Measurements from ENCODE around the gene NHERF1. TPM values are rescaled to one million over a fixed set of nuclear protein-coding genes. Genes with fewer than 3 reads are reported as not detected.

Gene NHERF1
- total RNA-seq, 1 donor from 2014 or later = 5.2 TPM

- Histone ChIP-seq H3K36me3 (ENCODE audit: control insufficient read depth in 3 of 3, insufficient read depth in 3 of 3, low read length in 3 of 3) (peaks cover 45 to 57% (median 53%) of the 10 kb centered on the region in 3 donors), H3K9me3 (ENCODE audit: control insufficient read depth in 3 of 3, low read length in 3 of 3) (no peaks in the 10 kb centered on the region), H3K27me3 (ENCODE audit: control insufficient read depth in 3 of 3, insufficient read depth in 3 of 3, low read length in 3 of 3) (no peaks in the 10 kb centered on the region), H3K4me1 (ENCODE audit: control insufficient read depth in 3 of 3, insufficient read depth in 3 of 3, low read length in 3 of 3) (peaks cover 0 to 3% (median 0%) of the 10 kb centered on the region in 3 donors), H3K9ac (ENCODE audit: low read depth in 1 of 3, low read length in 3 of 3) (no peak overlapping the region), H3K27ac (ENCODE audit: low read depth, low read length) (no peak overlapping the region), H3K4me3 (ENCODE audit: low read length in 3 of 3) (no peak overlapping the region)
These were observed 44.2 kb downstream of the NHERF1 start for GRCh38 chr17:74792586-74793105.

GRCh38 chr17:74795327-74796020 is 47.0 kb downstream of the NHERF1 start:
- H3K4me3 ChIP-seq (ENCODE audit: low read length in 3 of 3) = no peak overlapping the region
- peaks cover 57 to 65% (median 60%) of the 10 kb centered on the region in 3 donors for H3K36me3 ChIP-seq (ENCODE audit: control insufficient read depth in 3 of 3, insufficient read depth in 3 of 3, low read length in 3 of 3)
- no peaks in the 10 kb centered on the region for H3K9me3 ChIP-seq (ENCODE audit: control insufficient read depth in 3 of 3, low read length in 3 of 3)
- peaks cover 0 to 6% (median 0%) of the 10 kb centered on the region in 3 donors for H3K4me1 ChIP-seq (ENCODE audit: control insufficient read depth in 3 of 3, insufficient read depth in 3 of 3, low read length in 3 of 3)
- H3K9ac ChIP-seq (ENCODE audit: low read depth in 1 of 3, low read length in 3 of 3) = no peak overlapping the region
- no peaks in the 10 kb centered on the region for H3K27me3 ChIP-seq (ENCODE audit: control insufficient read depth in 3 of 3, insufficient read depth in 3 of 3, low read length in 3 of 3)
- no peak overlapping the region for H3K27ac ChIP-seq (ENCODE audit: low read depth, low read length)

GRCh38 chr17:74796211-74796610 is 47.8 kb downstream of the NHERF1 start:
- Histone ChIP-seq H3K9me3 (ENCODE audit: control insufficient read depth in 3 of 3, low read length in 3 of 3) (no peaks in the 10 kb centered on the region), H3K27me3 (ENCODE audit: control insufficient read depth in 3 of 3, insufficient read depth in 3 of 3, low read length in 3 of 3) (no peaks in the 10 kb centered on the region), H3K4me3 (ENCODE audit: low read length in 3 of 3) (no peak overlapping the region), H3K36me3 (ENCODE audit: control insufficient read depth in 3 of 3, insufficient read depth in 3 of 3, low read length in 3 of 3) (peaks cover 61 to 68% (median 62%) of the 10 kb centered on the region in 3 donors), H3K4me1 (ENCODE audit: control insufficient read depth in 3 of 3, insufficient read depth in 3 of 3, low read length in 3 of 3) (peaks cover 0 to 6% (median 0%) of the 10 kb centered on the region in 3 donors), H3K27ac (ENCODE audit: low read depth, low read length) (no peak overlapping the region), H3K9ac (ENCODE audit: low read depth in 1 of 3, low read length in 3 of 3) (no peak overlapping the region)

- no peak overlapping the region for H3K9ac ChIP-seq (ENCODE audit: low read depth in 1 of 3, low read length in 3 of 3)
- H3K4me1 ChIP-seq (ENCODE audit: control insufficient read depth in 3 of 3, insufficient read depth in 3 of 3, low read length in 3 of 3) = peaks cover 0 to 4% (median 0%) of the 10 kb centered on the region in 3 donors
- H3K4me3 ChIP-seq (ENCODE audit: low read length in 3 of 3) = no peak overlapping the region
- H3K9me3 ChIP-seq (ENCODE audit: control insufficient read depth in 3 of 3, low read length in 3 of 3) = no peaks in the 10 kb centered on the region
- H3K27me3 ChIP-seq (ENCODE audit: control insufficient read depth in 3 of 3, insufficient read depth in 3 of 3, low read length in 3 of 3) = no peaks in the 10 kb centered on the region
- peaks cover 63 to 71% (median 65%) of the 10 kb centered on the region in 3 donors for H3K36me3 ChIP-seq (ENCODE audit: control insufficient read depth in 3 of 3, insufficient read depth in 3 of 3, low read length in 3 of 3)
- no peak overlapping the region for H3K27ac ChIP-seq (ENCODE audit: low read depth, low read length)
These were observed 48.4 kb downstream of the NHERF1 start for GRCh38 chr17:74796866-74797265.

GRCh38 chr17:74797824-74798223 is 49.4 kb downstream of the NHERF1 start:
- Histone ChIP-seq H3K27me3 (ENCODE audit: control insufficient read depth in 3 of 3, insufficient read depth in 3 of 3, low read length in 3 of 3) (no peaks in the 10 kb centered on the region), H3K4me3 (ENCODE audit: low read length in 3 of 3) (no peak overlapping the region), H3K4me1 (ENCODE audit: control insufficient read depth in 3 of 3, insufficient read depth in 3 of 3, low read length in 3 of 3) (peaks cover 0 to 4% (median 0%) of the 10 kb centered on the region in 3 donors), H3K36me3 (ENCODE audit: control insufficient read depth in 3 of 3, insufficient read depth in 3 of 3, low read length in 3 of 3) (peaks cover 61 to 67% (median 63%) of the 10 kb centered on the region in 3 donors), H3K9ac (ENCODE audit: low read depth in 1 of 3, low read length in 3 of 3) (no peak overlapping the region), H3K9me3 (ENCODE audit: control insufficient read depth in 3 of 3, low read length in 3 of 3) (no peaks in the 10 kb centered on the region), H3K27ac (ENCODE audit: low read depth, low read length) (no peak overlapping the region)

GRCh38 chr17:74798239-74798707 is 49.8 kb downstream of the NHERF1 start:
- Histone ChIP-seq H3K9me3 (ENCODE audit: control insufficient read depth in 3 of 3, low read length in 3 of 3) (no peaks in the 10 kb centered on the region), H3K4me1 (ENCODE audit: control insufficient read depth in 3 of 3, insufficient read depth in 3 of 3, low read length in 3 of 3) (peaks cover 0 to 4% (median 0%) of the 10 kb centered on the region in 3 donors), H3K4me3 (ENCODE audit: low read length in 3 of 3) (no peak overlapping the region), H3K27me3 (ENCODE audit: control insufficient read depth in 3 of 3, insufficient read depth in 3 of 3, low read length in 3 of 3) (no peaks in the 10 kb centered on the region), H3K9ac (ENCODE audit: low read depth in 1 of 3, low read length in 3 of 3) (no peak overlapping the region), H3K36me3 (ENCODE audit: control insufficient read depth in 3 of 3, insufficient read depth in 3 of 3, low read length in 3 of 3) (peaks cover 58 to 67% (median 58%) of the 10 kb centered on the region in 3 donors), H3K27ac (ENCODE audit: low read depth, low read length) (no peak overlapping the region)

GRCh38 chr17:74799097-74799496 is 50.7 kb downstream of the NHERF1 start:
- Histone ChIP-seq H3K4me1 (ENCODE audit: control insufficient read depth in 3 of 3, insufficient read depth in 3 of 3, low read length in 3 of 3) (peaks cover 0 to 4% (median 0%) of the 10 kb centered on the region in 3 donors), H3K4me3 (ENCODE audit: low read length in 3 of 3) (no peak overlapping the region), H3K9ac (ENCODE audit: low read depth in 1 of 3, low read length in 3 of 3) (no peak overlapping the region), H3K9me3 (ENCODE audit: control insufficient read depth in 3 of 3, low read length in 3 of 3) (no peaks in the 10 kb centered on the region), H3K36me3 (ENCODE audit: control insufficient read depth in 3 of 3, insufficient read depth in 3 of 3, low read length in 3 of 3) (peaks cover 51 to 61% (median 56%) of the 10 kb centered on the region in 3 donors), H3K27me3 (ENCODE audit: control insufficient read depth in 3 of 3, insufficient read depth in 3 of 3, low read length in 3 of 3) (no peaks in the 10 kb centered on the region), H3K27ac (ENCODE audit: low read depth, low read length) (no peak overlapping the region)

- Histone ChIP-seq H3K4me1 (ENCODE audit: control insufficient read depth in 3 of 3, insufficient read depth in 3 of 3, low read length in 3 of 3) (peaks cover 0 to 9% (median 4%) of the 10 kb centered on the region in 3 donors), H3K4me3 (ENCODE audit: low read length in 3 of 3) (no peak overlapping the region), H3K9ac (ENCODE audit: low read depth in 1 of 3, low read length in 3 of 3) (no peak overlapping the region), H3K27me3 (ENCODE audit: control insufficient read depth in 3 of 3, insufficient read depth in 3 of 3, low read length in 3 of 3) (no peaks in the 10 kb centered on the region), H3K27ac (ENCODE audit: low read depth, low read length) (no peak overlapping the region), H3K36me3 (ENCODE audit: control insufficient read depth in 3 of 3, insufficient read depth in 3 of 3, low read length in 3 of 3) (peaks cover 40 to 49% (median 47%) of the 10 kb centered on the region in 3 donors), H3K9me3 (ENCODE audit: control insufficient read depth in 3 of 3, low read length in 3 of 3) (no peaks in the 10 kb centered on the region)
These were observed 52.1 kb downstream of the NHERF1 start for GRCh38 chr17:74800531-74800930.

- no peaks in the 10 kb centered on the region for H3K27me3 ChIP-seq (ENCODE audit: control insufficient read depth in 3 of 3, insufficient read depth in 3 of 3, low read length in 3 of 3)
- no peaks in the 10 kb centered on the region for H3K9me3 ChIP-seq (ENCODE audit: control insufficient read depth in 3 of 3, low read length in 3 of 3)
- H3K4me1 ChIP-seq (ENCODE audit: control insufficient read depth in 3 of 3, insufficient read depth in 3 of 3, low read length in 3 of 3) = peaks cover 0 to 10% (median 9%) of the 10 kb centered on the region in 3 donors
- peaks cover 32 to 37% (median 36%) of the 10 kb centered on the region in 3 donors for H3K36me3 ChIP-seq (ENCODE audit: control insufficient read depth in 3 of 3, insufficient read depth in 3 of 3, low read length in 3 of 3)
- H3K4me3 ChIP-seq (ENCODE audit: low read length in 3 of 3) = no peak overlapping the region
- no peak overlapping the region for H3K9ac ChIP-seq (ENCODE audit: low read depth in 1 of 3, low read length in 3 of 3)
- H3K27ac ChIP-seq (ENCODE audit: low read depth, low read length) = no peak overlapping the region
These were observed 53.5 kb downstream of the NHERF1 start for GRCh38 chr17:74801896-74802295.

- Histone ChIP-seq H3K9me3 (ENCODE audit: control insufficient read depth in 3 of 3, low read length in 3 of 3) (no peaks in the 10 kb centered on the region), H3K27ac (ENCODE audit: low read depth, low read length) (no peak overlapping the region), H3K4me3 (ENCODE audit: low read length in 3 of 3) (no peak overlapping the region), H3K9ac (ENCODE audit: low read depth in 1 of 3, low read length in 3 of 3) (no peak overlapping the region), H3K36me3 (ENCODE audit: control insufficient read depth in 3 of 3, insufficient read depth in 3 of 3, low read length in 3 of 3) (peaks cover 23 to 27% (median 24%) of the 10 kb centered on the region in 3 donors), H3K27me3 (ENCODE audit: control insufficient read depth in 3 of 3, insufficient read depth in 3 of 3, low read length in 3 of 3) (no peaks in the 10 kb centered on the region), H3K4me1 (ENCODE audit: control insufficient read depth in 3 of 3, insufficient read depth in 3 of 3, low read length in 3 of 3) (peaks cover 0 to 9% (median 6%) of the 10 kb centered on the region in 3 donors)
These were observed 55.0 kb downstream of the NHERF1 start for GRCh38 chr17:74803388-74803930.
